HEK293 (cell line): ENCODE data around the gene XPO1.
"Not testable (repeated sequence)": the region's sequence is repeated elsewhere in the genome, so short reads cannot be mapped to it uniquely, and the experiment has no call there.

Source experiments
- HOXA7 ChIP-seq: sonication (generic); formaldehyde crosslinking; IDR thresholded peaks from 2 replicates; pipeline ENCODE4 v1.8.1; 2022; ENCODE audit warnings: missing genetic modification reagents, borderline replicate concordance
- ZFP37 ChIP-seq: fragments of 450-650 bp; formaldehyde crosslinking; IDR thresholded peaks from 2 replicates; pipeline ENCODE4 v1.5.1; 2016; ENCODE audit warnings: missing biosample characterization, missing genetic modification characterization
- ZNF335 ChIP-seq: fragments of 450-650 bp; formaldehyde crosslinking; conservative IDR thresholded peaks from 2 replicates; pipeline ENCODE4 v1.5.1; 2016; ENCODE audit warnings: missing biosample characterization, missing genetic modification characterization
- ZNF629 ChIP-seq: fragments of 450-650 bp; formaldehyde crosslinking; IDR thresholded peaks from 2 replicates; pipeline ENCODE4 v1.5.1; 2017; ENCODE audit warnings: missing biosample characterization, missing genetic modification characterization
- ZNF660 ChIP-seq: fragments of 450-650 bp; IDR thresholded peaks from 2 replicates; pipeline ENCODE4 v1.5.1; 2018; ENCODE audit warnings: missing biosample characterization, mild to moderate bottlenecking, missing genetic modification characterization
- TF ChIP-seq, protein P1 (sequence below): fragments of 450-650 bp; formaldehyde crosslinking; IDR thresholded peaks from 2 replicates; pipeline ENCODE4 v1.5.1; 2016; ENCODE audit warnings: missing biosample characterization, missing genetic modification characterization

DNA sequence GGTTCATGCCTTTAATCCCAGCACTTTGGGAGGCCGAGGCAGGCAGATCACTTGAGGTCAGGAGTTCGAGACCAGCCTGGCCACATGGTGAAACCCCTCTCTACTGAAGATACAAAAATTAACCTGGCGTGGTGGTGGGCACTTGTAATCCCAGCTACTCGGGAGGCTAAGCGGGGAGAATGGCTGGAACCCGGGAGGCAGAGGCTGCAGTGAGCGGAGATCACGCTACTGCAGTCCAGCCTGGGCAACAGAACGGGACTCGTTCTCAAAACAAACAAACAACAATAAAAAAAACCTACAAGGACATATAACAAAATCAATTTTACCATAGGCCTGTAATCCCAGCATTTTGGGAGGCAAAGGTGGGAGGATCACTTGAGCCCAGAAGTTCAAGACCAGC is 2.0 kb upstream of the XPO1 start:
- TF ChIP-seq ZNF335 (tag by site-specific recombination); ZNF629 (tag by site-specific recombination); ZNF660; HOXA7 (CRISPR knock-in tag); ZFP37 (tag by site-specific recombination): not testable (repeated sequence)
- TF ChIP-seq, protein P1, sequence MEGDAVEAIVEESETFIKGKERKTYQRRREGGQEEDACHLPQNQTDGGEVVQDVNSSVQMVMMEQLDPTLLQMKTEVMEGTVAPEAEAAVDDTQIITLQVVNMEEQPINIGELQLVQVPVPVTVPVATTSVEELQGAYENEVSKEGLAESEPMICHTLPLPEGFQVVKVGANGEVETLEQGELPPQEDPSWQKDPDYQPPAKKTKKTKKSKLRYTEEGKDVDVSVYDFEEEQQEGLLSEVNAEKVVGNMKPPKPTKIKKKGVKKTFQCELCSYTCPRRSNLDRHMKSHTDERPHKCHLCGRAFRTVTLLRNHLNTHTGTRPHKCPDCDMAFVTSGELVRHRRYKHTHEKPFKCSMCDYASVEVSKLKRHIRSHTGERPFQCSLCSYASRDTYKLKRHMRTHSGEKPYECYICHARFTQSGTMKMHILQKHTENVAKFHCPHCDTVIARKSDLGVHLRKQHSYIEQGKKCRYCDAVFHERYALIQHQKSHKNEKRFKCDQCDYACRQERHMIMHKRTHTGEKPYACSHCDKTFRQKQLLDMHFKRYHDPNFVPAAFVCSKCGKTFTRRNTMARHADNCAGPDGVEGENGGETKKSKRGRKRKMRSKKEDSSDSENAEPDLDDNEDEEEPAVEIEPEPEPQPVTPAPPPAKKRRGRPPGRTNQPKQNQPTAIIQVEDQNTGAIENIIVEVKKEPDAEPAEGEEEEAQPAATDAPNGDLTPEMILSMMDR = not testable (repeated sequence)
